H1 (cell line): ENCODE measurements around the gene CNGA4. TPM values are rescaled to one million over a fixed set of nuclear protein-coding genes. Genes with fewer than 3 reads are reported as not detected.

Experiments used
- CTCF ChIA-PET: fragments of 300-600 bp; sonication (Branson Sonifier 250); formaldehyde crosslinking; loops from one replicate; lab custom pipeline; 2021; ENCODE audit not compliant: partially characterized antibody; lab: Charles Lee
- POLR2A ChIA-PET: fragments of 300-600 bp; sonication (Branson Sonifier 250); formaldehyde crosslinking; loops from one replicate; lab custom pipeline; 2021; ENCODE audit warnings: inconsistent platforms; ENCODE audit not compliant: partially characterized antibody; lab: Charles Lee
- DNase-seq, 2 experiments: peaks; one replicate each; pipeline versions ENCODE4 v3.0.0 to v3.0.0-alpha.2; 2010 to 2022; ENCODE audit warnings: low spot score in 2 of 2, low read depth in 1 of 2, mixed read lengths in 1 of 2
- FAIRE-seq: peaks from 2 replicates; lab custom pipeline; 2011; peaks lifted over from hg19 to GRCh38; lab: Jason Lieb, UNC
- H2AFZ ChIP-seq: 2 replicates; pipeline ENCODE4 v1.8.1; 2012; ENCODE audit warnings: low read length, inconsistent platforms
- H2AK5ac ChIP-seq: 2 replicates; pipeline ENCODE4 v1.6.1; 2013; ENCODE audit warnings: low read depth, low read length
- H2BK120ac ChIP-seq: replicated peaks from 2 replicates; pipeline ENCODE3; 2013; ENCODE audit warnings: low read depth, low read length, inconsistent platforms
- H2BK12ac ChIP-seq: 2 replicates; pipeline ENCODE4 v1.6.1; 2013; ENCODE audit warnings: low read depth, low read length
- H2BK15ac ChIP-seq: 2 replicates; pipeline ENCODE4 v1.6.1; 2013; ENCODE audit warnings: low read length
- H2BK20ac ChIP-seq: 2 replicates; pipeline ENCODE4 v1.6.1; 2013; ENCODE audit warnings: low read length
- H2BK5ac ChIP-seq: 2 replicates; pipeline ENCODE4 v1.6.1; 2013; ENCODE audit warnings: low read depth, low read length
- H3K14ac ChIP-seq: 2 replicates; pipeline ENCODE4 v1.6.1; 2013; ENCODE audit warnings: inconsistent platforms; ENCODE audit not compliant: insufficient read length
- H3K18ac ChIP-seq: 2 replicates; pipeline ENCODE4 v1.6.1; 2013; ENCODE audit warnings: low read length; ENCODE audit errors: extremely low read depth
- H3K23ac ChIP-seq: 2 replicates; pipeline ENCODE4 v1.6.1; 2013; ENCODE audit warnings: inconsistent platforms; ENCODE audit not compliant: insufficient read length
- H3K23me2 ChIP-seq: 2 replicates; pipeline ENCODE4 v1.6.1; 2013; ENCODE audit warnings: low read depth, low read length
- H3K27ac ChIP-seq: 2 replicates; pipeline ENCODE4 v1.6.1; 2011; ENCODE audit warnings: low read depth, low read length, inconsistent platforms
- H3K27me3 ChIP-seq, 4 experiments: replicated peaks in 1 of 4; 1 replicate in 1 of 4; 2 replicates in 3 of 4; pipeline versions ENCODE4 v1.6.1 to v1.8.1; 2011 to 2013; ENCODE audit warnings: low read length in 3 of 4, mild to moderate bottlenecking in 3 of 4, inconsistent platforms in 2 of 4, mixed read lengths in 2 of 4, moderate library complexity in 1 of 4; ENCODE audit not compliant: control insufficient read depth in 3 of 4, insufficient read depth in 3 of 4; ENCODE audit errors: extremely low read depth in 1 of 4
- H3K36me3 ChIP-seq, 4 experiments: 2 replicates each; pipeline versions ENCODE4 v1.6.1 to v1.8.1; 2011 to 2013; ENCODE audit warnings: mild to moderate bottlenecking in 4 of 4, low read length in 3 of 4, moderate library complexity in 2 of 4, control low read depth in 1 of 4, inconsistent platforms in 1 of 4; ENCODE audit not compliant: insufficient read depth in 4 of 4, control insufficient read depth in 2 of 4
- H3K4ac ChIP-seq: replicated peaks from 2 replicates; pipeline ENCODE3; 2013; ENCODE audit warnings: low read length, low read depth, mixed read lengths, inconsistent platforms; ENCODE audit not compliant: insufficient read length
- H3K4me1 ChIP-seq, 4 experiments: replicated peaks in 1 of 4; 1 replicate in 1 of 4; 2 replicates in 3 of 4; pipeline versions ENCODE4 v1.6.1 to v1.8.1; 2011 to 2013; ENCODE audit warnings: low read length in 3 of 4, inconsistent platforms in 2 of 4, mixed read lengths in 1 of 4; ENCODE audit not compliant: insufficient read depth in 4 of 4, control insufficient read depth in 3 of 4
- H3K4me2 ChIP-seq, 2 experiments: 2 replicates each; pipeline versions ENCODE4 v1.6.1 to v1.8.1; 2011 to 2013; ENCODE audit warnings: low read depth in 2 of 2, low read length in 2 of 2, control low read depth in 1 of 2, inconsistent platforms in 1 of 2, mild to moderate bottlenecking in 1 of 2; ENCODE audit not compliant: insufficient read depth in 1 of 2
- H3K4me3 ChIP-seq, 4 experiments: fragments of 200-600, 300-600 bp in 1 of 4; sonication (generic), shearing (Covaris generic), sonication (Bioruptor Twin) in 1 of 4; 2 replicates each; pipeline versions ENCODE4 v1.5.1 to v1.8.1; 2011 to 2016; ENCODE audit warnings: low read length in 4 of 4, low read depth in 3 of 4, control low read depth in 2 of 4, inconsistent platforms in 2 of 4, mild to moderate bottlenecking in 2 of 4, mixed read lengths in 1 of 4, moderate library complexity in 1 of 4; ENCODE audit not compliant: insufficient read depth in 2 of 4; ENCODE audit errors: extremely low read depth in 1 of 4
- H3K56ac ChIP-seq: replicated peaks from 2 replicates; pipeline ENCODE3; 2013; ENCODE audit warnings: low read depth, mild to moderate bottlenecking, mixed read lengths, low read length, inconsistent platforms; ENCODE audit not compliant: insufficient read length
- H3K79me1 ChIP-seq: 2 replicates; pipeline ENCODE4 v1.6.1; 2013; ENCODE audit warnings: low read depth, low read length, control low read depth
- H3K79me2 ChIP-seq, 2 experiments: 2 replicates each; pipeline versions ENCODE4 v1.6.1 to v1.8.1; 2012 to 2013; ENCODE audit warnings: low read length in 2 of 2, mild to moderate bottlenecking in 2 of 2, inconsistent platforms in 1 of 2; ENCODE audit not compliant: insufficient read depth in 2 of 2, control insufficient read depth in 1 of 2
- H3K9ac ChIP-seq, 4 experiments: replicated peaks in 1 of 4; 1 replicate in 1 of 4; 2 replicates in 3 of 4; pipeline versions ENCODE4 v1.6.1 to v1.8.1; 2011 to 2013; ENCODE audit warnings: low read depth in 3 of 4, low read length in 3 of 4, control low read depth in 2 of 4, mild to moderate bottlenecking in 2 of 4, moderate library complexity in 2 of 4, inconsistent platforms in 1 of 4; ENCODE audit errors: extremely low read depth in 1 of 4
- H3K9me3 ChIP-seq, 2 experiments: 2 replicates each; pipeline versions ENCODE4 v1.6.1 to v1.8.1; 2012 to 2013; ENCODE audit warnings: mild to moderate bottlenecking in 2 of 2, moderate library complexity in 2 of 2, control low read depth in 1 of 2, inconsistent platforms in 1 of 2, low read depth in 1 of 2, low read length in 1 of 2, mixed read lengths in 1 of 2; ENCODE audit not compliant: insufficient read depth in 2 of 2
- H4K20me1 ChIP-seq, 2 experiments: replicated peaks in 1 of 2; 2 replicates each; pipeline versions ENCODE3 to v1.8.1; 2011 to 2013; ENCODE audit warnings: inconsistent platforms in 2 of 2, low read length in 2 of 2, mild to moderate bottlenecking in 1 of 2; ENCODE audit not compliant: insufficient read depth in 2 of 2, control insufficient read depth in 1 of 2
- H4K5ac ChIP-seq: 2 replicates; pipeline ENCODE4 v1.6.1; 2013; ENCODE audit warnings: low read length, low read depth, mixed read lengths, inconsistent platforms; ENCODE audit not compliant: insufficient read length
- H4K8ac ChIP-seq: 2 replicates; pipeline ENCODE4 v1.8.0; 2013; ENCODE audit warnings: mild to moderate bottlenecking, moderate library complexity, low read length, inconsistent platforms; ENCODE audit not compliant: insufficient read depth; ENCODE audit errors: extremely low read depth
- H4K91ac ChIP-seq: replicated peaks from 2 replicates; pipeline ENCODE3; 2013; ENCODE audit warnings: low read length, mixed read lengths, inconsistent platforms; ENCODE audit not compliant: insufficient read length
- BRCA1 ChIP-seq: IDR thresholded peaks from 2 replicates; pipeline ENCODE4 v1.6.1; 2012; ENCODE audit warnings: low read depth, low read length, improper control_type of control experiment
- CBX5 ChIP-seq: fragments of 300-800, 300-1000 bp; sonication (generic); IDR thresholded peaks from 2 replicates; pipeline ENCODE4 v1.7.1; 2016; ENCODE audit warnings: antibody characterized with exemption, low read length, low read depth
- CTBP2 ChIP-seq: IDR thresholded peaks from 2 replicates; pipeline ENCODE4 v1.7.0; 2011; ENCODE audit warnings: borderline replicate concordance, mild to moderate bottlenecking, moderate library complexity, mixed read lengths, low read length; ENCODE audit not compliant: insufficient read depth, insufficient read length
- MAX ChIP-seq: IDR thresholded peaks from 2 replicates; pipeline ENCODE4 v1.6.1; 2012; ENCODE audit warnings: inconsistent platforms
- NRF1 ChIP-seq: IDR thresholded peaks from 2 replicates; pipeline ENCODE4 v1.6.1; 2011; ENCODE audit warnings: mild to moderate bottlenecking, low read depth, low read length, improper control_type of control experiment
- PHF8 ChIP-seq: fragments of 200-600 bp; sonication (generic); conservative IDR thresholded peaks from 2 replicates; pipeline ENCODE4 v1.7.1; 2012; ENCODE audit warnings: low read depth, mild to moderate bottlenecking, inconsistent platforms, low read length, moderate library complexity
- POLR2AphosphoS5 ChIP-seq: IDR thresholded peaks from 2 replicates; pipeline ENCODE4 v1.6.1; 2011; ENCODE audit warnings: low read depth, low read length
- SIX5 ChIP-seq: IDR thresholded peaks from 2 replicates; pipeline ENCODE4 v1.6.1; 2011; ENCODE audit warnings: mild to moderate bottlenecking, low read depth, low read length
- SP2 ChIP-seq: IDR thresholded peaks from 2 replicates; pipeline ENCODE4 v1.6.1; 2012; ENCODE audit warnings: mild to moderate bottlenecking, low read length, inconsistent platforms
- SP4 ChIP-seq: IDR thresholded peaks from 2 replicates; pipeline ENCODE4 v1.6.1; 2012; ENCODE audit warnings: low read length, inconsistent platforms
- TBP ChIP-seq: IDR thresholded peaks from 2 replicates; pipeline ENCODE4 v1.6.1; 2011; ENCODE audit warnings: low read depth, low read length, improper control_type of control experiment
- TCF12 ChIP-seq: IDR thresholded peaks from 2 replicates; pipeline ENCODE4 v1.6.1; 2011; ENCODE audit warnings: low read depth, mild to moderate bottlenecking, low read length
- USF2 ChIP-seq: IDR thresholded peaks from 2 replicates; pipeline ENCODE4 v1.6.1; 2011; ENCODE audit warnings: low read length, improper control_type of control experiment
- WGBS, 2 experiments: shearing (Covaris generic) in 1 of 2; methylation state at CpG; one replicate each; pipeline versions ENCODE4 v1.1.6 to v1.1.7; 2013 to 2015; ENCODE audit warnings: low lambda C conversion rate in 2 of 2, mixed read lengths in 2 of 2, inconsistent platforms in 1 of 2, low coverage in 1 of 2, missing lambda C conversion rate in 1 of 2; ENCODE audit not compliant: insufficient replicate concordance in 2 of 2, insufficient coverage in 1 of 2, insufficient read length in 1 of 2; ENCODE audit errors: extremely low coverage in 1 of 2, missing lambda C conversion rate in 1 of 2; 5-methylcytosine and 5-hydroxymethylcytosine counted together
- polyA plus RNA-seq, 7 experiments: library from polyadenylated mRNA; depleted of rRNA in 3 of 7; stranded (reverse) in 5 of 7; unstranded in 2 of 7; fragments of >200 nt in 5 of 7; fragments of 200-250 nt in 2 of 7; gene quantifications; 1 replicate in 5 of 7; 2 replicates in 1 of 7; 4 replicates in 1 of 7; pipeline versions ENCODE4 v1.2.1 to v1.2.3, GENCODE V29; 2011 to 2013; ENCODE audit warnings: missing spikeins in 2 of 7, mixed read lengths in 2 of 7
- total RNA-seq: library from RNA; stranded (reverse); fragmentation: NEBNext Ultra II Directional; extraction: Animal tissue kit (Norgen Biotek cat#: 25700); gene quantifications from 2 replicates; pipeline ENCODE4 v1.2.1, GENCODE V29; 2021

CNGA4 gene
- total and polyA plus RNA-seq, 2 of the 8 experiments (the other 6 are each of a cell fraction or from before 2014, with no cell fraction given) = 0.29 TPM; not detected in 1

GRCh38 chr11:6217722-6218121, 21.2 kb upstream of the CNGA4 start:
- no peak for DNase-seq
- Histone ChIP-seq H3K14ac (no peak overlapping the region), H3K9me3 (no peaks in the 10 kb centered on the region), H3K27me3 (no peaks in the 10 kb centered on the region), H2AFZ (no peak overlapping the region), H3K4me2 (no peak overlapping the region), H4K8ac (no peak overlapping the region), H3K36me3 (peaks cover 2 to 32% (median 28%) of the 10 kb centered on the region in 4 experiments; a peak in 7 of 8 replicates), H2BK5ac (no peak overlapping the region), H3K79me2 (no peaks in the 10 kb centered on the region), H2BK20ac (no peak overlapping the region), H4K5ac (no peak overlapping the region), H2BK12ac (no peak overlapping the region), H2AK5ac (no peak overlapping the region), H3K23me2 (no peaks in the 10 kb centered on the region; the same call in 1 of the 2 replicates), H3K4me1 (no peaks in the 10 kb centered on the region), H4K91ac (no peak overlapping the region), H2BK120ac (no peak overlapping the region), H3K27ac (no peak overlapping the region), H4K20me1 (peaks cover 2% of the 10 kb centered on the region in 2 experiments), H3K4me3 (no peak overlapping the region), H2BK15ac (no peak overlapping the region), H3K4ac (no peak overlapping the region), H3K56ac (no peak overlapping the region), H3K23ac (no peak overlapping the region), H3K79me1 (no peaks in the 10 kb centered on the region), H3K9ac (no peak overlapping the region), H3K18ac (no peak overlapping the region)
- CTCF ChIA-PET = interaction anchor here (1.0 to 1.3 kb wide), 5 partner anchors 33 to 195 kb away, joined by 3 read pairs; no protein-coding TSS in a partner anchor
- FAIRE-seq = no peak
- 92% methylated on average over 15 of the region's 19 CpGs; no CpG with 5 or more reads in 1 of the 2 experiments for WGBS, 2 experiments
- POLR2A ChIA-PET = no interaction called here
- TF ChIP-seq SP2 = no peak
- TF ChIP-seq NRF1 = no peak
- no peak for TF ChIP-seq SP4
- no peak for TF ChIP-seq MAX
- no peak for TF ChIP-seq PHF8
- TF ChIP-seq BRCA1 = no peak
- TF ChIP-seq CTBP2 = no peak
- TF ChIP-seq SIX5 = no peak
- TF ChIP-seq TBP = no peak
- TF ChIP-seq TCF12 = no peak
- TF ChIP-seq CBX5 = no peak
- no peak for TF ChIP-seq POLR2AphosphoS5
- no peak for TF ChIP-seq USF2
